ENCODE data around the gene GNPDA1. TPM values are rescaled to one million over a fixed set of nuclear protein-coding genes. Genes with fewer than 3 reads are reported as not detected.

GNPDA1 gene
- polyA plus RNA-seq, 1 donor (not counting 4 experiments of a cell fraction or from before 2014, with no cell fraction given), result 18.0 TPM

DNA sequence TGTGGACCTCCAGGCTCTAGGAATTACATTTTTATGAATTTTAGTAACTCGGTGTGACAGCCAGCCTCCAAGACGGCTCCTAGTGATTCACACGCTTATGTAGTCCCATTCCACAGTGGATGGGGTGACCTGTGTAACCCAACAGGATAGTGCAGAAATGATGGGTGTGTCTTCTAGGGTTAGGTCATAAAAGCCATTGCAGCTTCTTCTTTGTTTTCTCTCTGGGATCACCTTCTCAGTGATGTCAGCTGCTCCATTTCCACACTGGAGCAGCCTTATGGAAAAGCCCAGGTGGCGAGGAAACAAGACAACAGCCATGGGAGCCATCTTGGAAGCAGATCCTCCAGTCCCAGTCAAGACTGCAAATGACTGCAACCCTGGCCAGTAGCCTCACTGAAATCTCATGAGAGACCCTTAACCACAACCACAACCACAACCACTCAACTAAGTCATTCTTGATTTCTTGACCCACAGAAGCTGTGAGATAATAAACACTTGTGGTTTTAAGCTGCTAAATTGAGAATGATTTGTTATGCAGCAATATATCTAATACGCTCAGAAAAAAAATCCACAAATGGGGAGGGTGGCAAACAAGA, 5.1 kb upstream of the GNPDA1 start:
- Histone ChIP-seq H4K20me1 (ENCODE audit: control insufficient read depth, extremely low read depth, insufficient read depth, low read length) (no peaks in the 10 kb centered on the region), H3K79me2 (ENCODE audit: control insufficient read depth, insufficient read depth, low read length) (no peaks in the 10 kb centered on the region), H3K9me3 (ENCODE audit: control insufficient read depth, low read depth, low read length) (no peaks in the 10 kb centered on the region), H3K4me3 (ENCODE audit: control insufficient read depth in 2 of 3, extremely low read depth in 1 of 3, insufficient read depth in 2 of 3, low read depth in 1 of 3, low read length in 3 of 3) (no peak overlapping the region), H3K4me1 (ENCODE audit: control insufficient read depth, extremely low read depth, insufficient read depth, low read length) (peaks cover 29% of the 10 kb centered on the region), H2AFZ (ENCODE audit: control insufficient read depth, low read length) (no peak overlapping the region), H3K36me3 (ENCODE audit: control insufficient read depth in 2 of 2, extremely low read depth in 1 of 2, insufficient read depth in 2 of 2, low read length in 2 of 2) (no peaks in the 10 kb centered on the region), H3K9ac (ENCODE audit: control insufficient read depth, extremely low read depth, insufficient read depth, low read length) (no peak overlapping the region), H3K27ac (ENCODE audit: control insufficient read depth, insufficient read depth, low read length) (no peak overlapping the region), H3K9me1 (ENCODE audit: control insufficient read depth, extremely low read depth, insufficient read depth, low read length) (no peaks in the 10 kb centered on the region), H3K4me2 (ENCODE audit: control insufficient read depth, extremely low read depth, insufficient read depth, low read depth, low read length) (no peak overlapping the region), H3K27me3 (ENCODE audit: control insufficient read depth, extremely low read depth, insufficient read depth, low read length) (no peaks in the 10 kb centered on the region)
- no peak for DNase-seq (ENCODE audit: low read depth, low spot score)
- dilution Hi-C loops (cut with MboI; ENCODE audit: extremely low pct_ligation_motif_present, low sequenced_read_pairs), result no loop called here
- TF ChIP-seq, protein P1, sequence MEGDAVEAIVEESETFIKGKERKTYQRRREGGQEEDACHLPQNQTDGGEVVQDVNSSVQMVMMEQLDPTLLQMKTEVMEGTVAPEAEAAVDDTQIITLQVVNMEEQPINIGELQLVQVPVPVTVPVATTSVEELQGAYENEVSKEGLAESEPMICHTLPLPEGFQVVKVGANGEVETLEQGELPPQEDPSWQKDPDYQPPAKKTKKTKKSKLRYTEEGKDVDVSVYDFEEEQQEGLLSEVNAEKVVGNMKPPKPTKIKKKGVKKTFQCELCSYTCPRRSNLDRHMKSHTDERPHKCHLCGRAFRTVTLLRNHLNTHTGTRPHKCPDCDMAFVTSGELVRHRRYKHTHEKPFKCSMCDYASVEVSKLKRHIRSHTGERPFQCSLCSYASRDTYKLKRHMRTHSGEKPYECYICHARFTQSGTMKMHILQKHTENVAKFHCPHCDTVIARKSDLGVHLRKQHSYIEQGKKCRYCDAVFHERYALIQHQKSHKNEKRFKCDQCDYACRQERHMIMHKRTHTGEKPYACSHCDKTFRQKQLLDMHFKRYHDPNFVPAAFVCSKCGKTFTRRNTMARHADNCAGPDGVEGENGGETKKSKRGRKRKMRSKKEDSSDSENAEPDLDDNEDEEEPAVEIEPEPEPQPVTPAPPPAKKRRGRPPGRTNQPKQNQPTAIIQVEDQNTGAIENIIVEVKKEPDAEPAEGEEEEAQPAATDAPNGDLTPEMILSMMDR (optimal IDR thresholded peaks at IDR 0.05 in 1 of 3, IDR thresholded peaks at IDR 0.05 in 1 of 3, conservative IDR thresholded peaks at IDR 0.05 in 1 of 3; ENCODE audit: extremely low read depth in 1 of 3, insufficient read depth in 2 of 3, low read length in 3 of 3), result no peak
- no peak for TF ChIP-seq EZH2 (IDR thresholded peaks at IDR 0.05; ENCODE audit: low read length)
- no peak for FAIRE-seq

DNA sequence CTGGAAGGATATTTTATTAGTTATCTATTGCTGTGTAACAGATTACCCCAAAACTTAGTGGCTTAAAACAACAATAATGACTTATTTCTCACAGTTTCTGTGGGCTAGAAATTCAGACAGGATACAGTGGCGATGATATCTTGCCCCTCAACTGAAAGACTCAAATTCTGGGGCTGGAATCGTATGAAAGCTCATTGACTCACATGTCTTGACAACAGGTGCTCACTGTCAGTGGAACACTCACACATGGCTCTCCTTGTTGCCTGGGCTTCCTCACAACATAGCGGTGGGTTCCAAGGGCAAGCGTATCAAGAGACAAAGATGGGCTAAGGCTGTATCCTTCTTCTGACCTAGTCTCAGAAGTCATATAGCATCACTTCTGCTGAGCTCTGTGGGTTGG, 3.7 kb upstream of the GNPDA1 start:
- H3K27ac ChIP-seq (ENCODE audit: control insufficient read depth, insufficient read depth, low read length), result no peak overlapping the region
- FAIRE-seq, result no peak

More for the DNA sequence above, 3.7 kb upstream of the GNPDA1 start:
- Histone ChIP-seq H3K9ac (ENCODE audit: control insufficient read depth, extremely low read depth, insufficient read depth, low read length) (no peak overlapping the region), H3K36me3 (ENCODE audit: control insufficient read depth in 2 of 2, extremely low read depth in 1 of 2, insufficient read depth in 2 of 2, low read length in 2 of 2) (no peaks in the 10 kb centered on the region), H3K9me3 (ENCODE audit: control insufficient read depth, low read depth, low read length) (no peaks in the 10 kb centered on the region), H4K20me1 (ENCODE audit: control insufficient read depth, extremely low read depth, insufficient read depth, low read length) (no peaks in the 10 kb centered on the region), H3K4me1 (ENCODE audit: control insufficient read depth, extremely low read depth, insufficient read depth, low read length) (peaks cover 32% of the 10 kb centered on the region), H3K4me2 (ENCODE audit: control insufficient read depth, extremely low read depth, insufficient read depth, low read depth, low read length) (peak overlapping the region; percentile 56), H2AFZ (ENCODE audit: control insufficient read depth, low read length) (no peak overlapping the region), H3K27me3 (ENCODE audit: control insufficient read depth, extremely low read depth, insufficient read depth, low read length) (no peaks in the 10 kb centered on the region), H3K79me2 (ENCODE audit: control insufficient read depth, insufficient read depth, low read length) (no peaks in the 10 kb centered on the region), H3K4me3 (ENCODE audit: control insufficient read depth in 2 of 3, extremely low read depth in 1 of 3, insufficient read depth in 2 of 3, low read depth in 1 of 3, low read length in 3 of 3) (no peak overlapping the region), H3K9me1 (ENCODE audit: control insufficient read depth, extremely low read depth, insufficient read depth, low read length) (no peaks in the 10 kb centered on the region)
- dilution Hi-C loops (cut with MboI; ENCODE audit: extremely low pct_ligation_motif_present, low sequenced_read_pairs), result no loop called here
- no peak for TF ChIP-seq EZH2 (IDR thresholded peaks at IDR 0.05; ENCODE audit: low read length)
- TF ChIP-seq, protein P1 (optimal IDR thresholded peaks at IDR 0.05 in 1 of 3, IDR thresholded peaks at IDR 0.05 in 1 of 3, conservative IDR thresholded peaks at IDR 0.05 in 1 of 3; ENCODE audit: extremely low read depth in 1 of 3, insufficient read depth in 2 of 3, low read length in 3 of 3), result no peak
- DNase-seq (ENCODE audit: low read depth, low spot score), result no peak
